ENCODE data around the gene TPRN. TPM values are rescaled to one million over a fixed set of nuclear protein-coding genes. Genes with fewer than 3 reads are reported as not detected.

Gene TPRN
- total and polyA plus RNA-seq, 9 of the 15 experiments (the other 6 are each of a cell fraction or from before 2014, with no cell fraction given), result 0.31 to 31.9 (median 4.4) TPM

DNA sequence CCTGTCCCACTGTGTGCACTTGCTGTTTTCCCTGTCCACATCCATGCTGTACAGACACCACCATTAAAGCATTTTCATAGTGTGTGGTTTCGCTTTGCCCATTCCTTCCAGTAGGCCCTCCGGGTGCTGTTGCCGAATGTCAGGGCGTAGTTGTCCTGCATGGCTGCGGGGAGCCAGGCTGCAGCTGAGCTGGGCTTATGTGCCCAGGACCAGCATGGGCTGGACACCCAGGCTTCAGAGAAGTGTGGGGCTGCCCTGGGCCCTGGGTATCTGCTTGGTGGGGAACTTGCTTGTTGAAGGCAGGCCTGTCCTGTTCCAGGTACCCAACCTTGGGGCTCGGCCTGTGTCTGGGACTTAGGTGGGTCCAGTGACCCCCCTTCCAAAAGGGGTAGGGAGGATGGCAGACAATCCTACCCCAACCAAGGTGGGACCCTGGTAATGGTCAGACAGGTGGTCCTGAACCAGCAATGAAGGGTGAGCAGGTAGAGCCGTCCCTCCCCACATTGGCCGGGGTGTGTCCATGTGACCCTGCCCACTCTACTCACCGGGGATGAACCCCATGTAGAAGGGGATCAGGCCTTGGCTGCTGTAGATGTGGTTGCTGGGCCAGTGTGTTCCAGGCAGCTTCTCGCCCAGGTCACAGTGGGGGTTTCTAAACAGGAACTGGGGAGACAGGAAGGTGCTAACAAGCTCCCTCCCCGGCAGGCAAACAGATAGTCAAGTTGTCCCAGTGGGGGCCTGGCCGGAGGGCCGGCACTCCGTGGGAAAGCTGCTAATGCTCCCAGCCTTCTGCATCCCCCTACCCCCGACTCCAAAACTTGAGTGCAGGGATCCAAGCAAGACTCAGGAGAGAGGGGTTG, 43.3 kb upstream of the TPRN start (continued):
- no peak for TF ChIP-seq IRF2 (CRISPR knock-in tag; IDR thresholded peaks at IDR 0.05)
- TF ChIP-seq, protein P1, sequence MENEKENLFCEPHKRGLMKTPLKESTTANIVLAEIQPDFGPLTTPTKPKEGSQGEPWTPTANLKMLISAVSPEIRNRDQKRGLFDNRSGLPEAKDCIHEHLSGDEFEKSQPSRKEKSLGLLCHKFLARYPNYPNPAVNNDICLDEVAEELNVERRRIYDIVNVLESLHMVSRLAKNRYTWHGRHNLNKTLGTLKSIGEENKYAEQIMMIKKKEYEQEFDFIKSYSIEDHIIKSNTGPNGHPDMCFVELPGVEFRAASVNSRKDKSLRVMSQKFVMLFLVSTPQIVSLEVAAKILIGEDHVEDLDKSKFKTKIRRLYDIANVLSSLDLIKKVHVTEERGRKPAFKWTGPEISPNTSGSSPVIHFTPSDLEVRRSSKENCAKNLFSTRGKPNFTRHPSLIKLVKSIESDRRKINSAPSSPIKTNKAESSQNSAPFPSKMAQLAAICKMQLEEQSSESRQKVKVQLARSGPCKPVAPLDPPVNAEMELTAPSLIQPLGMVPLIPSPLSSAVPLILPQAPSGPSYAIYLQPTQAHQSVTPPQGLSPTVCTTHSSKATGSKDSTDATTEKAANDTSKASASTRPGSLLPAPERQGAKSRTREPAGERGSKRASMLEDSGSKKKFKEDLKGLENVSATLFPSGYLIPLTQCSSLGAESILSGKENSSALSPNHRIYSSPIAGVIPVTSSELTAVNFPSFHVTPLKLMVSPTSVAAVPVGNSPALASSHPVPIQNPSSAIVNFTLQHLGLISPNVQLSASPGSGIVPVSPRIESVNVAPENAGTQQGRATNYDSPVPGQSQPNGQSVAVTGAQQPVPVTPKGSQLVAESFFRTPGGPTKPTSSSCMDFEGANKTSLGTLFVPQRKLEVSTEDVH (IDR thresholded peaks at IDR 0.05; ENCODE audit: low read depth, partially characterized antibody), result no peak
- TF ChIP-seq MAFK (IDR thresholded peaks at IDR 0.05; ENCODE audit: low read length), result no peak
- TF ChIP-seq, protein P2, sequence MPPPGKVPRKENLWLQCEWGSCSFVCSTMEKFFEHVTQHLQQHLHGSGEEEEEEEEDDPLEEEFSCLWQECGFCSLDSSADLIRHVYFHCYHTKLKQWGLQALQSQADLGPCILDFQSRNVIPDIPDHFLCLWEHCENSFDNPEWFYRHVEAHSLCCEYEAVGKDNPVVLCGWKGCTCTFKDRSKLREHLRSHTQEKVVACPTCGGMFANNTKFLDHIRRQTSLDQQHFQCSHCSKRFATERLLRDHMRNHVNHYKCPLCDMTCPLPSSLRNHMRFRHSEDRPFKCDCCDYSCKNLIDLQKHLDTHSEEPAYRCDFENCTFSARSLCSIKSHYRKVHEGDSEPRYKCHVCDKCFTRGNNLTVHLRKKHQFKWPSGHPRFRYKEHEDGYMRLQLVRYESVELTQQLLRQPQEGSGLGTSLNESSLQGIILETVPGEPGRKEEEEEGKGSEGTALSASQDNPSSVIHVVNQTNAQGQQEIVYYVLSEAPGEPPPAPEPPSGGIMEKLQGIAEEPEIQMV (tag; conservative IDR thresholded peaks at IDR 0.05; ENCODE audit: low read depth), result no peak
- no peak for TF ChIP-seq SMARCA4 (IDR thresholded peaks at IDR 0.05)
- TF ChIP-seq ARID1B (IDR thresholded peaks at IDR 0.05), result no peak
- no peak for TF ChIP-seq KAT2B (IDR thresholded peaks at IDR 0.05; ENCODE audit: low read depth, low read length)
- no peak for TF ChIP-seq SNRNP70 (optimal IDR thresholded peaks at IDR 0.05; ENCODE audit: low read depth, low read length)
- no peak for TF ChIP-seq GABPA (tag; conservative IDR thresholded peaks at IDR 0.05; ENCODE audit: low read depth)
- no peak for TF ChIP-seq NONO (IDR thresholded peaks at IDR 0.05; ENCODE audit: low read depth in 2 of 2, low read length in 1 of 2)
- TF ChIP-seq, protein P3, sequence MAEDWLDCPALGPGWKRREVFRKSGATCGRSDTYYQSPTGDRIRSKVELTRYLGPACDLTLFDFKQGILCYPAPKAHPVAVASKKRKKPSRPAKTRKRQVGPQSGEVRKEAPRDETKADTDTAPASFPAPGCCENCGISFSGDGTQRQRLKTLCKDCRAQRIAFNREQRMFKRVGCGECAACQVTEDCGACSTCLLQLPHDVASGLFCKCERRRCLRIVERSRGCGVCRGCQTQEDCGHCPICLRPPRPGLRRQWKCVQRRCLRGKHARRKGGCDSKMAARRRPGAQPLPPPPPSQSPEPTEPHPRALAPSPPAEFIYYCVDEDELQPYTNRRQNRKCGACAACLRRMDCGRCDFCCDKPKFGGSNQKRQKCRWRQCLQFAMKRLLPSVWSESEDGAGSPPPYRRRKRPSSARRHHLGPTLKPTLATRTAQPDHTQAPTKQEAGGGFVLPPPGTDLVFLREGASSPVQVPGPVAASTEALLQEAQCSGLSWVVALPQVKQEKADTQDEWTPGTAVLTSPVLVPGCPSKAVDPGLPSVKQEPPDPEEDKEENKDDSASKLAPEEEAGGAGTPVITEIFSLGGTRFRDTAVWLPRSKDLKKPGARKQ (CRISPR knock-in tag; IDR thresholded peaks at IDR 0.05), result no peak
- TF ChIP-seq ZNF696 (CRISPR knock-in tag; conservative IDR thresholded peaks at IDR 0.05), result no peak
- TF ChIP-seq, protein P4, sequence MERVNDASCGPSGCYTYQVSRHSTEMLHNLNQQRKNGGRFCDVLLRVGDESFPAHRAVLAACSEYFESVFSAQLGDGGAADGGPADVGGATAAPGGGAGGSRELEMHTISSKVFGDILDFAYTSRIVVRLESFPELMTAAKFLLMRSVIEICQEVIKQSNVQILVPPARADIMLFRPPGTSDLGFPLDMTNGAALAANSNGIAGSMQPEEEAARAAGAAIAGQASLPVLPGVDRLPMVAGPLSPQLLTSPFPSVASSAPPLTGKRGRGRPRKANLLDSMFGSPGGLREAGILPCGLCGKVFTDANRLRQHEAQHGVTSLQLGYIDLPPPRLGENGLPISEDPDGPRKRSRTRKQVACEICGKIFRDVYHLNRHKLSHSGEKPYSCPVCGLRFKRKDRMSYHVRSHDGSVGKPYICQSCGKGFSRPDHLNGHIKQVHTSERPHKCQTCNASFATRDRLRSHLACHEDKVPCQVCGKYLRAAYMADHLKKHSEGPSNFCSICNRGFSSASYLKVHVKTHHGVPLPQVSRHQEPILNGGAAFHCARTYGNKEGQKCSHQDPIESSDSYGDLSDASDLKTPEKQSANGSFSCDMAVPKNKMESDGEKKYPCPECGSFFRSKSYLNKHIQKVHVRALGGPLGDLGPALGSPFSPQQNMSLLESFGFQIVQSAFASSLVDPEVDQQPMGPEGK (CRISPR knock-in tag; IDR thresholded peaks at IDR 0.05; ENCODE audit: borderline replicate concordance), result no peak; the same call in 1 of the 2 replicates
- TF ChIP-seq, protein P5, sequence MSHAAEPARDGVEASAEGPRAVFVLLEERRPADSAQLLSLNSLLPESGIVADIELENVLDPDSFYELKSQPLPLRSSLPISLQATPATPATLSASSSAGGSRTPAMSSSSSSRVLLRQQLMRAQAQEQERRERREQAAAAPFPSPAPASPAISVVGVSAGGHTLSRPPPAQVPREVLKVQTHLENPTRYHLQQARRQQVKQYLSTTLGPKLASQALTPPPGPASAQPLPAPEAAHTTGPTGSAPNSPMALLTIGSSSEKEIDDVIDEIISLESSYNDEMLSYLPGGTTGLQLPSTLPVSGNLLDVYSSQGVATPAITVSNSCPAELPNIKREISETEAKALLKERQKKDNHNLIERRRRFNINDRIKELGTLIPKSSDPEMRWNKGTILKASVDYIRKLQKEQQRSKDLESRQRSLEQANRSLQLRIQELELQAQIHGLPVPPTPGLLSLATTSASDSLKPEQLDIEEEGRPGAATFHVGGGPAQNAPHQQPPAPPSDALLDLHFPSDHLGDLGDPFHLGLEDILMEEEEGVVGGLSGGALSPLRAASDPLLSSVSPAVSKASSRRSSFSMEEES (CRISPR knock-in tag; IDR thresholded peaks at IDR 0.05), result no peak
- no peak for TF ChIP-seq NCOR1 (IDR thresholded peaks at IDR 0.05)
- TF ChIP-seq ZNF780A (CRISPR knock-in tag; IDR thresholded peaks at IDR 0.05), result no peak
- no peak for TF ChIP-seq PHTF2 (CRISPR knock-in tag; IDR thresholded peaks at IDR 0.05)
- no peak for TF ChIP-seq TAL1 (IDR thresholded peaks at IDR 0.05)
